ENCODE data around the gene KIF7.

Gene KIF7

DNA sequence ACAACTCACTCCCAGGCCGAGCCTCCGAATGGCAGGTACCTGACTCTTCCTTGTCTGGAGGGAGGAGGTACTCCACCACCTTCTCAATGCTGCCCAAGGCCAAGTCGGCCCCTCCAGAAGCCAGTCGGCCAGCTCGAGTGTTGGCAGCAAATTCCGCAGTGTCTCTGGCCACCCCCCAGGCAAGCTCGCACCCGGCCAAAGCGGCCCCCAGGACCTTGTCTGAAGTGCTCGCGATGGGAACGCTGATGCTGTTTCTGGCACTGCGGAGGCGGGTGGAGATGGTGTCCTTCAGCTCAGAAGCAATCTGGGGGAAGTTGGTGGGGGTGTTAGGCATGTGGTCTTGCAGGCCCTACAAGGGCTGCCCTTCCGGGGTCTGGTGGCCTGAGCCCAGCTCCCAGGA, 14.7 kb upstream of the KIF7 start:
- FAIRE-seq (no peak), DNase-seq (ENCODE audit: insufficient read length, low spot score) (no peak)
- TF ChIP-seq PAX5 (IDR thresholded peaks at IDR 0.05; ENCODE audit: insufficient read depth, low read length, severe bottlenecking) = no peak
- no peak for TF ChIP-seq POU2F2 (IDR thresholded peaks at IDR 0.05; ENCODE audit: low read depth, low read length)
- TF ChIP-seq SPI1 (IDR thresholded peaks at IDR 0.05; ENCODE audit: low read depth, low read length) = no peak
- no peak for TF ChIP-seq TAF1 (IDR thresholded peaks at IDR 0.05; ENCODE audit: low read depth, low read length)
- no peak for TF ChIP-seq POLR2AphosphoS5 (IDR thresholded peaks at IDR 0.05; ENCODE audit: low read depth, low read length)
- no peak for TF ChIP-seq POLR2A (IDR thresholded peaks at IDR 0.05; ENCODE audit: low read depth, low read length)

DNA sequence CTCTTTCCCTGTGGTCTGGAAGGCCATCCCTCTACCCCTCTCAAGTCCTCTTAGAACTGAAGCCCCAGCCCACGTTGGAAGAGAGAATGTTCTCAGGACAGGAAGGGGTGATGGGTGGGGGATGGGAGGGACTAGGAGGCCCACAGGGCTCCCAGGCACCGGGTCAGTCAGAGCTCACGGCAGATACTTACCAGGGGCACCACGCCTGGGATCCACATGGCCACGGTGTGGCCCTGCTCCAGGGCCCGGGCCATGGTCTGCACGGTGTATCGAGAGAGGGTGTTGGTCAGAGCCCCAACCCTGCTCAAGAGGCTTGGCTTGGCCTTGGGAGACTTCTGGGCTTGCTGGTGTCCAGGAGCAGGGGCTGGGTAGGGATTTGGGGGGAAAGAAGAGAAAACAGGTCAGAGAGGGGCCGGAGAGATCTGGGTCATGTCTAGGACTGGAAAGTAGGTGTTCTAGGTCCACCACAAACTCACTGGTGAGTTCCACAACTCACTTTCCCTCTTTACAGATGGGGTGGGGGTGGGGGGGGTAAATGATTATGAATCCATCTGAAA, 14.1 kb upstream of the KIF7 start:
- no peak for FAIRE-seq
- TF ChIP-seq POLR2AphosphoS5 (IDR thresholded peaks at IDR 0.05; ENCODE audit: low read depth, low read length) (no peak), POU2F2 (IDR thresholded peaks at IDR 0.05; ENCODE audit: low read depth, low read length) (no peak), PAX5 (IDR thresholded peaks at IDR 0.05; ENCODE audit: insufficient read depth, low read length, severe bottlenecking) (no peak), POLR2A (IDR thresholded peaks at IDR 0.05; ENCODE audit: low read depth, low read length) (no peak), TAF1 (IDR thresholded peaks at IDR 0.05; ENCODE audit: low read depth, low read length) (no peak), SPI1 (IDR thresholded peaks at IDR 0.05; ENCODE audit: low read depth, low read length) (no peak)
- DNase-seq (ENCODE audit: insufficient read length, low spot score) = no peak

DNA sequence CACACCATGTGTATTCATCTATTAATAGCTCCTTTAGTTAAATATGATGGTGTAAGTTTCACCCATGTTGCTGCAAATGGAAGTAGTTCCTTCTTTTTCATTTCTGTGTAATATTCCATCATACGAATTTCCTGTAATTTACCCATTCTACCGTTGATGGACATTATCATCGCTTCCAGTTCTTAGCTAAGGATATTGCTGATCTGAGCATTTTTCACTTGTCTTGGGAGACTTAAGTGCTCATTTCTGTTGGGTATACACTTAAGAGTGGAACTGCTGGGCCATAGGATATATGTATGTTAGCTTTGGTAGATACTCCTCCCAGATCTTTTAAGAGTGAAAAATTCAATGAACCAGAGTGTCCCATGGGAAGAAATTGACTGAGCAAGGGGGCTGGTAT, 12.9 kb upstream of the KIF7 start:
- DNase-seq (ENCODE audit: insufficient read length, low spot score) = no peak
- FAIRE-seq = no peak
- TF ChIP-seq POLR2A (IDR thresholded peaks at IDR 0.05; ENCODE audit: low read depth, low read length) (no peak), PAX5 (IDR thresholded peaks at IDR 0.05; ENCODE audit: insufficient read depth, low read length, severe bottlenecking) (no peak), POLR2AphosphoS5 (IDR thresholded peaks at IDR 0.05; ENCODE audit: low read depth, low read length) (no peak), SPI1 (IDR thresholded peaks at IDR 0.05; ENCODE audit: low read depth, low read length) (no peak), POU2F2 (IDR thresholded peaks at IDR 0.05; ENCODE audit: low read depth, low read length) (no peak), TAF1 (IDR thresholded peaks at IDR 0.05; ENCODE audit: low read depth, low read length) (no peak)

DNA sequence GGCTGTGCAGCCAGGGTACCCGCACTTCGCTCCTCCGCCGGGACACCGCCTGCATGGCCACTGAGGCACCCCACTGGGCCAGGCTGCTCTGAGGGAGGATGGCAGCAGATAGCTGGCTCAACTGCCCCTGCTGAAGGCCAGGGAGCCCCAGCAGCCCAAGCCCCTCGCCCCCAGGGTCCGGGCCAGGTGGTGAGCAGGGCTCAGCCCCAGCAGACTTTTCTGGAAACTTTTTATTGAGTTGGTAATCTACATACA, 12.4 kb upstream of the KIF7 start:
- FAIRE-seq (no peak), DNase-seq (ENCODE audit: insufficient read length, low spot score) (no peak)
- TF ChIP-seq SPI1 (IDR thresholded peaks at IDR 0.05; ENCODE audit: low read depth, low read length) (no peak), PAX5 (IDR thresholded peaks at IDR 0.05; ENCODE audit: insufficient read depth, low read length, severe bottlenecking) (no peak), POU2F2 (IDR thresholded peaks at IDR 0.05; ENCODE audit: low read depth, low read length) (no peak), POLR2AphosphoS5 (IDR thresholded peaks at IDR 0.05; ENCODE audit: low read depth, low read length) (no peak), TAF1 (IDR thresholded peaks at IDR 0.05; ENCODE audit: low read depth, low read length) (no peak), POLR2A (IDR thresholded peaks at IDR 0.05; ENCODE audit: low read depth, low read length) (no peak)

DNA sequence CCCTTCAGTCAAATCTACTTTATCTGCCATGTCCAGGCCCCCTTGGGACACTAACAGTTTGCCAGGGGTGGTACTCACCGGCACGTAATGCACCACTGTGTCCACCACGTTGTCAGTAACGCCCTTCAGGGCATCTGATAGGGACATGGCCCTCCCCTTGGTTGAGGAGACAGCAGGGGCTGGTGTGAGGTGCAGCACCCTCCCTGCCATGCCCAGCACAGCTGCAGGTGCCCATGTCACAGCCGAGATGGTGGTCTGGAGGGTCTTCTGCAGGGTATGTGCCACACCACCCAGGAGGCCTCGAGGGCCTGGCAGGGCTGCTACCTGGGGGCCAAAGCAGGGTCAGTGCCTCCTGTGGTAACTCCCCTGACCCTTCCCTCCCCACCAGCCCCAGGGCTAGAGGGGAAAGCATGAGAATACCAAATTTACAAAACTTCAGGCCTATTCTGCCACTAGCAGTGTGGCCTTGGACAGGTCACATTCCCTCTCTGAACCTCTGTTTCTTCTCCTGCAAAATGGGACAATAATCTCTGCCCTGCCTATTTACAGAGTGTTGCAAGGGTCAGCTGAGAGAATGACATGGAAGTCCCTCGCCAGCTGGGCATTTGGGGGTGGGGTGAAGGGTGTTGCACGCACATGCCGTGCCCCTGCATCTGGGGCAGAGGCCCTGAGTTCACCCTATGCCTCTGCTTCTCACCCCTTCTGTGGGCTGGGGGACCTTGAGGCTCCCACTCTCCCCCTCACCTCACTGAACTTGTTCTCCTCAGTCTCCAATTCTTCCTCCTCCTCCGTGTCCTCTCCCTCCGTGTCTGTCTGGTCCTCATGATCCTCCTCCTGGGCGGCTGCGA, 11.8 kb upstream of the KIF7 start:
- TF ChIP-seq POLR2A (IDR thresholded peaks at IDR 0.05; ENCODE audit: low read depth, low read length) (no peak), TAF1 (IDR thresholded peaks at IDR 0.05; ENCODE audit: low read depth, low read length) (no peak), POU2F2 (IDR thresholded peaks at IDR 0.05; ENCODE audit: low read depth, low read length) (no peak), SPI1 (IDR thresholded peaks at IDR 0.05; ENCODE audit: low read depth, low read length) (no peak), POLR2AphosphoS5 (IDR thresholded peaks at IDR 0.05; ENCODE audit: low read depth, low read length) (no peak), PAX5 (IDR thresholded peaks at IDR 0.05; ENCODE audit: insufficient read depth, low read length, severe bottlenecking) (no peak)
- DNase-seq (ENCODE audit: insufficient read length, low spot score) (no peak), FAIRE-seq (no peak)

DNA sequence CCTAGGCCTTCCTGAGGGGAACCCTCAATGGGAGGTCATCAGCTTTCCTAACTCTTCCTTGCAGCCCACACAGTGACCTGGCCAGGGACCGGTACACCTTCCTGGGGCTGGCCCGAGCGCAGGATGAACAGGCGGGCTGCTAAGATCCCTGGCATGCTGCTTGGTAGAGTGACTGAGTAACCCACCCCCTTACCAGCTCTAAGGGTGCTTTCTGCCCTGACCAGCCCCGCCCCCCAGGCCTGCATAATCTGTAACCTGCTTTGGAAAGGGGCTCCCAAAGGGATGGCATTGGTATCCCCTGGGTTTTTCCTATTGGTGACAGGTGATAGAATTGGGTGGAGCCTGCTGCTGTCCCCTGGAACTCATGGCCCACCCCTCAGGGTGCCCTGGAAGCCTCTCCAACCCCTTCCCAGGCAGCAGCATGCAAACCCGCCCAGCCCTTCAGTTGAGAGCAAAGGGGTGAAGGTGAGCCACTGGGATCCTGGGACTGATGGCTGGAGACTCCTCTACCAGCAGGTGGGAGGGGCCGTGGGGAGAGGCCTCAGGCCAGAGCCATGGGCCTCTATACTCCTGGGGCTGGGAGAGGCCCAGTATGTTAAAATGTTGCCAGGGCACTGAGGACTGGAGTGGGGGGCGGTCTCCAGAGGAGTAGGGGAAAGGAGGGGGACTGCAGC, 11.1 kb upstream of the KIF7 start:
- DNase-seq (ENCODE audit: insufficient read length, low spot score) (no peak), FAIRE-seq (no peak)
- TF ChIP-seq POU2F2 (IDR thresholded peaks at IDR 0.05; ENCODE audit: low read depth, low read length) (no peak), TAF1 (IDR thresholded peaks at IDR 0.05; ENCODE audit: low read depth, low read length) (no peak), PAX5 (IDR thresholded peaks at IDR 0.05; ENCODE audit: insufficient read depth, low read length, severe bottlenecking) (no peak), SPI1 (IDR thresholded peaks at IDR 0.05; ENCODE audit: low read depth, low read length) (no peak), POLR2A (IDR thresholded peaks at IDR 0.05; ENCODE audit: low read depth, low read length) (no peak)

DNA sequence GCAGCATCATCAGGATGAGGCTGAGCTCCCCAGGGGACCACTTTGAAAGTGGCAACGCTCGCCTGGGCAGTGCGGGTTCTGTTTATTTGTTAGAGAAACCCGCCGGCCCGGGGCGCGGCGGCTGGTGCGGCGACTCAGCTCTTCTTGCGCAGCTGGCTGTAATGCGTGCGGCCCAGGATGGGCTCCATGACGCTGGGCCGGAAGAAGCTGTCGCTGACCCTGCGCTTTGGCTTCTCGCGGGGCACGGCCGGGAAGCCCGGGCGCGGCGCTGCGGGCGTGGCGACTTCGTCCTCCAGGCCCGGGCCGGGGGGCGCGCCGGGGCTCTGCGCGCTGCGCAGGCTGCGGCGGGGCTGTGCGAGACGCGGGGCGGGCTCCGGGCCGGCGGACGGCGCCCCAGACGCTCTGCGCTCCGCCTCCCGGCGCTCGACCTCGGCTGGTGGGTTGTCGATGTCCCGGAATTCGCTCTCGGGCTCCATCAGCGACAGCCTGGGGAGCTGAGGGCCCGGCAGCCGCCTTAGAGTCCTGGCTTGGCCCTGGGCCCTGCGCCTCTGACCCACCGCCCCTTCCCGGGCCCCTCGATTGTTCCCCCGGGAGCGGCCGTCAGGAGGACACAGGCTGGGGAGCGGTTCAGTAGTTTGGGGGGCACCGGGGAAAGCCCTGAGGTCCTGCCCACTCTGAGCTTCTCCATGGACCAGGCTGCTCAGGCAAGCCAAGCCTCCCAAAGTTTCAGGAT, 10.3 kb upstream of the KIF7 start:
- DNase-seq (ENCODE audit: insufficient read length, low spot score) (no peak), FAIRE-seq (peak; percentile 72)
- TF ChIP-seq POLR2AphosphoS5 (IDR thresholded peaks at IDR 0.05; ENCODE audit: low read depth, low read length) (no peak), POU2F2 (IDR thresholded peaks at IDR 0.05; ENCODE audit: low read depth, low read length) (no peak), SPI1 (IDR thresholded peaks at IDR 0.05; ENCODE audit: low read depth, low read length) (no peak), PAX5 (IDR thresholded peaks at IDR 0.05; ENCODE audit: insufficient read depth, low read length, severe bottlenecking) (no peak), POLR2A (IDR thresholded peaks at IDR 0.05; ENCODE audit: low read depth, low read length) (no peak), TAF1 (IDR thresholded peaks at IDR 0.05; ENCODE audit: low read depth, low read length) (no peak)

DNA sequence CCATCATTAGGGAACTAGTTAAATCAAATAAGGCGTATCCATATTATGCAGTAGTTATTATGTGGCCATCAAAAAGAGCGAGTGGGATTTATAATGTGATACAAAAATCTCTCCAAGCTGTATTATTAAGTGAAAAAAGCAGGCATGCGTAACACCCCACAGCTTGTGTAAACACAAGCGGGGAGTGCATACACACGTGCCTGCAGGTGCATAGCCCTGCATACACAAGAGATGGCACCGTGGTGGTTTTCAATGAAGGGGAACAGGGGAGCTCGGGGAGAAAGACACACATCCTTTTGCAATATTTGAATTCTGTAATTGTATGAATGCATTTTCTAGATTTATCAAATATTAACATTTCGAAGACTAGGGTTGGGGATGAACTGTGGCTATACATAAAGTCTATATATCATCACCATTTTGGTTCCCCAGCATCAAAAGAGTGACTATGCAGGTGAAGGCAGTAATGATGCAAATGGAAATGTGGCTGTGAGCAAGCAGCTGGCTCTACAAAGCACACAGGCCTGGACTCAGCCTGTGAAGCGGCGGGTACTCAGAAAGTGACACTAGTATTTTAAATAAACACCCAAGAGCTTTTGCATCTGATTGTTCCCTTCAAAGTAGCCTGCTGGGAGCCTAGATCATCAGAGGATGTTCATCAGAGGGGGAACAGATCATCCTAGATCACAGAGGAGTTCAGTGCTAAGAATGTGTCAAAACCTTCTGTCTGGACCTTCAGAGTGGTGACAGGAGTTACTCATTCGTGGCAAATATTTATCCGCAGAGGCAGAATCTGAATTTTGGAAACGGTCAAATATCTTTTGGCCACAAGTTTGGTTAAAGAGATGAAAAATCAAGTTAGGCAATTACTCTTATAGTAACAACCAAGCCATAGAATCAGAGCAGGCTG, 9.4 kb upstream of the KIF7 start:
- no peak for DNase-seq (ENCODE audit: insufficient read length, low spot score)

More for the DNA sequence above, 9.4 kb upstream of the KIF7 start:
- FAIRE-seq = no peak
- no peak for TF ChIP-seq SPI1 (IDR thresholded peaks at IDR 0.05; ENCODE audit: low read depth, low read length)

All from GM12891 (cell line).